ENCODE measurements around the gene KCNQ4.

The KCNQ4 gene

DNA sequence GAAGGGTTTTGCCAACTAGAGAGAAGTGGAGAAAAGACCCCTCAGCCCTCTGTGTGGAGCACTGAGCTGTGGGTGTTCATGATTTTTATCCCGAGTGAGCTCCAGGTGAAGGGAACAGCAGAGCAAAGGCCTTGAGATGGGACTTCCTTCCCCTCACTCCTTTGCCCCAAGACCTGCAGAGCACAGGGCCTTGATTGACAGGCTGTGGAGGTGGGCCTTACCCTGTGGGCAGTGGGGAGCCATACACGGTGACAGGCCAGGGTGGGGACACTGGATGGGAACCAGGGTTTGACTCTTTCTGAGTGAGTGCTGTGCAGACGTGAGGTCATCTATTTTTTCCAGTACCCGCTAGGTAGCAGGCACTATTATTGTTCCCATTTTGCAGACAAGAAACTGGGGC, 10.5 kb downstream of the KCNQ4 start:
- in situ Hi-C loops (cut with MboI; ENCODE audit: low sequenced_read_pairs, unreplicated experiment): no loop called here
- TF ChIP-seq, protein P1, sequence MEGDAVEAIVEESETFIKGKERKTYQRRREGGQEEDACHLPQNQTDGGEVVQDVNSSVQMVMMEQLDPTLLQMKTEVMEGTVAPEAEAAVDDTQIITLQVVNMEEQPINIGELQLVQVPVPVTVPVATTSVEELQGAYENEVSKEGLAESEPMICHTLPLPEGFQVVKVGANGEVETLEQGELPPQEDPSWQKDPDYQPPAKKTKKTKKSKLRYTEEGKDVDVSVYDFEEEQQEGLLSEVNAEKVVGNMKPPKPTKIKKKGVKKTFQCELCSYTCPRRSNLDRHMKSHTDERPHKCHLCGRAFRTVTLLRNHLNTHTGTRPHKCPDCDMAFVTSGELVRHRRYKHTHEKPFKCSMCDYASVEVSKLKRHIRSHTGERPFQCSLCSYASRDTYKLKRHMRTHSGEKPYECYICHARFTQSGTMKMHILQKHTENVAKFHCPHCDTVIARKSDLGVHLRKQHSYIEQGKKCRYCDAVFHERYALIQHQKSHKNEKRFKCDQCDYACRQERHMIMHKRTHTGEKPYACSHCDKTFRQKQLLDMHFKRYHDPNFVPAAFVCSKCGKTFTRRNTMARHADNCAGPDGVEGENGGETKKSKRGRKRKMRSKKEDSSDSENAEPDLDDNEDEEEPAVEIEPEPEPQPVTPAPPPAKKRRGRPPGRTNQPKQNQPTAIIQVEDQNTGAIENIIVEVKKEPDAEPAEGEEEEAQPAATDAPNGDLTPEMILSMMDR (IDR thresholded peaks at IDR 0.05; ENCODE audit: borderline replicate concordance, control extremely low read depth, extremely low read depth, insufficient read depth, missing control alignments): no peak
- no peak for DNase-seq (ENCODE audit: low spot score)

DNA sequence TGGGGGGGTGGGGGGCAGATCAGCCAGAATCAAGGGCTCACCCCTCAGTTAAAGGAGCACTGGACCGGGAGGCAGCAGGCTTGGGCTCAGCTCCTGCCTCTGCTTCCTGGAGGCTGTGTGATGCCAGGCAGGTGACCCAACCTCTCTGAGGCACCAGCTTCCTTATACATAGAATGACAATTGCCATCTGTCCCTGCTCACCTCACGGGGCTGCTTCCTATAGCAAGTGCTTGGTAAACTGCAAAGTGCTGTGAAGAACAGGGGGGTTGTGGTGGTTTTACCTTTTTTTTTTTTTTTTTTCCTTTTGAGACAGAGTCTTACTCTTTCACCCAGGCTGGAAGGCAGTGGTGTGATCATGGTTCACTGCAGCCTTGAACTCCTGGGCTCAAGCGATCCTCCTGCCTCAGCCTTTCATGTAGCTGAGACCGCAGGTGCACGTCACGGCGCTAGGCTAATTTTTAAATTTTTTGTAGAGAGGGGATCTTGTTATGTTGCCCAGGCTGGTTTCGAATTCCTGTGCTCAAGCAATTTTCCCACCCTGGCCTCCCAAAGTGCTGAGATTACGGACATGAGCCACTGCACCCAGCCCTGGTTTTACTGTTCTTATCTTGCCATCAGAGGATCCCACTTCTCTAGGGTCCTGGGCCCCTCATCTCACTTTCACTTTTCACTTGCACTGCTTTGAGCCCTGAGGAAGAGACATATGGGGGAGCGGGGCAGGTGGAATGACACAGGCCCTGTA, 11.6 kb downstream of the KCNQ4 start:
- no peak for DNase-seq (ENCODE audit: low spot score)
- TF ChIP-seq, protein P1 (IDR thresholded peaks at IDR 0.05; ENCODE audit: borderline replicate concordance, control extremely low read depth, extremely low read depth, insufficient read depth, missing control alignments): no peak
- in situ Hi-C loops (cut with MboI; ENCODE audit: low sequenced_read_pairs, unreplicated experiment): no loop called here

DNA sequence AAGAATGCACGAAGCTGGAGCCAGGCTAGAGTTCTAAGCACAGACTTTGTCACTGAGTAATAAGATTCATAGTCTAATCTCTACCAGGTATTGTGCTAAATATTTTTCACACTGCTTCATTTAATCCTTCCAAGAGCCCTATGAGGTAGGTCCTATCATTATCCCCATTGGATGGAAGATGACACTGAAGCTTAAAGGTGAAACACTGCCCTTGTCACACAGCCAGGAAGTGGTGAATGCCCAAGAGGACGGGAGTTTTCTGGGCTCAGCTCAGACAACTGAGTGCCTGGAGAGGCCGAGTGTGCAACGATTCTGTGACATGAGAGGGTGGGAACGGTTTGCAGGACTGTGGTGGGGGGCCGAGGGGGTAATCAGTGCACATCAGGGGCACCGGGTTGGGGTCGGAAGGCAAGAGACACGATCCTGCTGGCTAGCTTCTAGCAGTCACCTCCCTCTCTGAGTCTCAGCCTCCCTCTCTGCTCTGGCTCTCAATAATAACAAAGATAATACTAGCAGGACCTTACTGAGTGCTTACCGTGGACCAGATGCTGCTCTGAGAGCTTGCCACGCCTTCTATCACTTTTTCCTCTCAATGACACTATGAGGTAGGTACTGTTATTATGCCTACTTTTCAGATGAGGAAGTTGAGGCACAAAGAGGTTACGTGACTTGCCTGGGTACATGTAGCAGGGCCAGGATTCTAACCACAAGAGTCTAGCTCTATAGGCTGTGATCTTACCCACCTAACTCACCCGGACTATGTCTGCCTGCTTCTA, 12.4 kb downstream of the KCNQ4 start:
- in situ Hi-C loops (cut with MboI; ENCODE audit: low sequenced_read_pairs, unreplicated experiment): no loop called here
- DNase-seq (ENCODE audit: low spot score): no peak
- TF ChIP-seq, protein P1 (IDR thresholded peaks at IDR 0.05; ENCODE audit: borderline replicate concordance, control extremely low read depth, extremely low read depth, insufficient read depth, missing control alignments): no peak

DNA sequence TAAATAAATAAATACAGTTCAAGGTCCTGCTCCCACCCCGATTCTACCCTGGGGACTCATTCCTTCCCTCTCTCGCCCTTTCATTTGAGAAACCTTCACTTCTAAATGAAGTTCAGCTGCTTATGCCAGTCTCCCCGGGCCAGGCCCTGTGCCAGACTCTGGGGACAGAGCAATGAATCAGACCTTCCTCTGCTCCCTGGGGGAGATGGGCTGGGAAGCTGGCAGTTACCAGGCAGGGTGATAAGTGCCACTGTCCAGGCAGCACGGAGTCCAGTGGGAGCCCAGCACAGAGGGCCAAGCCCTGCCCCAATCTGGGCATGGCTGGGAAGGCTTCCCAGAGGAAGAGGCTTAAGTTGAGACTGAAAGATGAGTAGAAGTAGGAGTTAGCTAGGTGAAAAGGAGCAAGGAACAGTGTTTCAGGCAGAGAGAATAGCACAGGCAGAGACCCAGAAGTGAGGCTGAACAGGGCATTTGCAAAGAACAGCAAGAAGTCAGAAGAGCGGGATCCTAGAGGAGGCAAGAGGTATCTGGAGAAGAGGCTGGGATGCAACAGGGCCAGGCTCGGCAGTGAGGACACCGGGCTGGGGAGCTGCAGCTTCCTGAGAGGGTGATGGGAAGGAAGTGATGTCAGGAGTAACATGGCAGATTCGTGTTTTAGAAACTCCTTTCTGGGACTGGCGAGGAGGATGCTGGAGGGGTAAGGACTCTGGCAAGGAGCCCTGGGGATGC, 13.5 kb downstream of the KCNQ4 start:
- DNase-seq (ENCODE audit: low spot score): no peak
- in situ Hi-C loops (cut with MboI; ENCODE audit: low sequenced_read_pairs, unreplicated experiment): no loop called here

DNA sequence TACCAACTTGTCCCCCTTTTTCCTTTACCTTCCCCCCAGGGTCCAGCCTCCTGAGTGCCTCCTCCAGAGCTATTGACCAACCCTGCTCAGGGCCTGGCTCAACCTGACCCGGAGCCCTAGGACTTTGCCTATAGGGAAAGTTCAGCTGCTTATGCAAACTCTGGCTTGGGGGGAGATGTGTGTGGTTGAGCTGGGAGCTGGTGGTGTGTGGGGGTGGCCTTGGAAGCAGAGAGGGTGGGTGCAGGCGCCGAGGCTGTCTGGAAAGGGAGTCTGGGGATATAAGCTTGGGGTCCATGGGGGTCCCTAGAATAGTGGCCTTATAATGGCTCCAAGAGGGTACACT, 14.1 kb downstream of the KCNQ4 start:
- DNase-seq (ENCODE audit: low spot score): no peak
- in situ Hi-C loops (cut with MboI; ENCODE audit: low sequenced_read_pairs, unreplicated experiment): no loop called here
- TF ChIP-seq, protein P1 (IDR thresholded peaks at IDR 0.05; ENCODE audit: borderline replicate concordance, control extremely low read depth, extremely low read depth, insufficient read depth, missing control alignments): no peak

More for the DNA sequence above, 13.5 kb downstream of the KCNQ4 start:
- TF ChIP-seq, protein P1 (IDR thresholded peaks at IDR 0.05; ENCODE audit: borderline replicate concordance, control extremely low read depth, extremely low read depth, insufficient read depth, missing control alignments): no peak

Measured in GM13976 (cell line).